Stimulated activated effector memory CD8-positive, alpha-beta T cell treated with anti-CD3 and anti-CD28 coated beads, Interleukin-12 subunit alpha, Interleukin-12 subunit beta, amount 100 ng/mL, for 72 hours (primary cell): ENCODE results near the gene TET2.

Source experiments
- ATAC-seq: fragments of 150-1000 bp; cut with Tn5 transposase; 2 replicates; pipeline ENCODE4 v1.10.0; 2021
- DNase-seq, 2 donors: peaks; one replicate each; pipeline ENCODE4 v3.0.0; 2021 to 2022; ENCODE audit warnings: low spot score in 2 of 2
- H3K27ac Mint-ChIP-seq: one replicate; pipeline ENCODE4 v1.8.0; 2022; ENCODE audit warnings: mild to moderate bottlenecking, mixed read lengths
- H3K36me3 Mint-ChIP-seq: one replicate; pipeline ENCODE4 v1.8.0; 2022; ENCODE audit warnings: mild to moderate bottlenecking, mixed read lengths
- H3K4me1 Mint-ChIP-seq: one replicate; pipeline ENCODE4 v1.8.0; 2022; ENCODE audit warnings: mixed read lengths
- H3K4me3 Mint-ChIP-seq: one replicate; pipeline ENCODE4 v1.8.0; 2022; ENCODE audit warnings: mild to moderate bottlenecking, mixed read lengths
- H3K9me3 Mint-ChIP-seq: one replicate; pipeline ENCODE4 v1.8.0; 2022; ENCODE audit warnings: mixed read lengths

Gene TET2

DNA sequence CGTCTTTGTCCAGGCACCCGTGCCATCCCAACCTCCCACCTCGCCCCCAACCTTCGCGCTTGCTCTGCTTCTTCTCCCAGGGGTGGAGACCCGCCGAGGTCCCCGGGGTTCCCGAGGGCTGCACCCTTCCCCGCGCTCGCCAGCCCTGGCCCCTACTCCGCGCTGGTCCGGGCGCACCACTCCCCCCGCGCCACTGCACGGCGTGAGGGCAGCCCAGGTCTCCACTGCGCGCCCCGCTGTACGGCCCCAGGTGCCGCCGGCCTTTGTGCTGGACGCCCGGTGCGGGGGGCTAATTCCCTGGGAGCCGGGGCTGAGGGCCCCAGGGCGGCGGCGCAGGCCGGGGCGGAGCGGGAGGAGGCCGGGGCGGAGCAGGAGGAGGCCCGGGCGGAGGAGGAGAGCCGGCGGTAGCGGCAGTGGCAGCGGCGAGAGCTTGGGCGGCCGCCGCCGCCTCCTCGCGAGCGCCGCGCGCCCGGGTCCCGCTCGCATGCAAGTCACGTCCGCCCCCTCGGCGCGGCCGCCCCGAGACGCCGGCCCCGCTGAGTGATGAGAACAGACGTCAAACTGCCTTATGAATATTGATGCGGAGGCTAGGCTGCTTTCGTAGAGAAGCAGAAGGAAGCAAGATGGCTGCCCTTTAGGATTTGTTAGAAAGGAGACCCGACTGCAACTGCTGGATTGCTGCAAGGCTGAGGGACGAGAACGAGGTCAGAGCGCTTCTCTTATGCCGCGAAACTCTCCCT, at the start of gene TET2:
Gene TET2, plus strand, starts transcription at position 601 of the 740 bp plus-strand sequence. CDS start 87,067 bp downstream, outside the sequence.
- peak; percentile 97 for ATAC-seq
- H3K9me3 Mint-ChIP-seq = no peaks in the 10 kb centered on the region
- H3K27ac Mint-ChIP-seq = peak within 1 kb of the TSS; percentile 100
- H3K4me1 Mint-ChIP-seq = peaks cover 35% of the 10 kb centered on the region
- DNase-seq = peak; percentile 67 to 81
- peak within 1 kb of the TSS; percentile 100 for H3K4me3 Mint-ChIP-seq
- peaks cover 23% of the 10 kb centered on the region for H3K36me3 Mint-ChIP-seq

DNA sequence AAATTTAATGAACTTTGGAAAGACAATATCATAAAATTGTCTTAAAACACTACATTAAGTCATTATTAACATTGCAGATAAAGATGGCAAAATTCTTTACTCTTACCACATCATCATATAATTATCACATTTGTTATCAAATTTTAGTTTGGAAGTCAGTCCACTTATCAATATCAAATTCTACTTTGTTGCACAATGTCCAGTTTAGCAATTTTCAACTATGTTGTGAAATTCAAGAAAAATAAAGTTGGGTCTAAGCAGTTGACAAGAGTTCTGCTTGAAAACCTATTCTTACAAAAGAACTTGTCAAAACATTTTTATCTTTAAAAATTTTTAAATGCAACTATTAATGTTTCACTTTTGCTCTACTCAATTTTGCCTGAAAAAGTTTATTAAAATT, 44.7 kb upstream of the TET2 start:
- no peak for DNase-seq
- H3K4me3 Mint-ChIP-seq = no peak overlapping the region
- no peak overlapping the region for H3K27ac Mint-ChIP-seq
- no peaks in the 10 kb centered on the region for H3K4me1 Mint-ChIP-seq
- ATAC-seq = no peak
- no peaks in the 10 kb centered on the region for H3K36me3 Mint-ChIP-seq
- H3K9me3 Mint-ChIP-seq = peaks cover 6% of the 10 kb centered on the region

- H3K4me1 Mint-ChIP-seq = no peaks in the 10 kb centered on the region
- no peak for ATAC-seq
- no peaks in the 10 kb centered on the region for H3K36me3 Mint-ChIP-seq
- H3K27ac Mint-ChIP-seq = no peak overlapping the region
- no peak for DNase-seq
- no peaks in the 10 kb centered on the region for H3K9me3 Mint-ChIP-seq
- no peak overlapping the region for H3K4me3 Mint-ChIP-seq
Observed at GRCh38 chr4:105106426-105106825, 40.2 kb upstream of the TET2 start.

DNA sequence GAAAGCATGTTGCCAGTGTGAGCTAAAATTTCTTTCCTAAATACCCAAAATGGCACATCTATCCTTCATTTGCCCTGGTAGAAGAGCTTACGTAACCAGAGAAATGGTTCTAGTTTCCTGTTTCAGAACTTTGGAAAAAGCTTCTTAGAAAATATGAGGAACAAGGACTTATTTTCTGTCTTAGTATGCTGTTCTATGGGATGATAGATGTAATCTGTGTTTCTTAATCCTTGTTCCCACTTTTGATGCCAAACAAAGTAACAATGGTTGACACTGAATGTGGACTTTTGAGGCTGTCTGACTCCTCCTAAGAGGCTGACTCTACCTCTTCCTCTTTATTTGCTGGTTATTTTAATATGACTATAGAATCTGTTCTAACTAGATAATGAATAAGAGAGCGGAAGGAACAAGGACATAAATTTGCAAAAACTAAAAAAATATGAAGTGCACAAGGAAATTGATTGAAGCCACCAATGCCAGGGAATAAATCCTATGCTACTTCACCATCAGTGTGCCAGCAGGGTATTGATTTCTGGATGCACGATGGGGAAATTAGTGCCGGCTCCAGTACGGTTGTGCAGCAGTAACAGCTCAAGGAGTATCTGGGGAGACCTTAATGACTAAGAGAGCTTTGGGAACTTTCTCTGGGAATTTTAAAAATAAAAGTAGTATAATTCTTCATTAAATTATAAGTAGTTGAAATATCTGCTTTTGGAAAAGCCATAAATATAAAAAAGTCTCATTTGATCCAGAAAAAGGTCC, 39.4 kb upstream of the TET2 start:
- Mint-ChIP-seq H3K4me3 (no peak overlapping the region), H3K9me3 (no peaks in the 10 kb centered on the region), H3K36me3 (no peaks in the 10 kb centered on the region), H3K27ac (no peak overlapping the region), H3K4me1 (no peaks in the 10 kb centered on the region)
- DNase-seq (no peak), ATAC-seq (no peak)

- Mint-ChIP-seq H3K27ac (no peak overlapping the region), H3K4me1 (no peaks in the 10 kb centered on the region), H3K9me3 (no peaks in the 10 kb centered on the region), H3K4me3 (no peak overlapping the region), H3K36me3 (no peaks in the 10 kb centered on the region)
- ATAC-seq = no peak
- no peak for DNase-seq
Observed at GRCh38 chr4:105108971-105109370, 37.7 kb upstream of the TET2 start.

DNA sequence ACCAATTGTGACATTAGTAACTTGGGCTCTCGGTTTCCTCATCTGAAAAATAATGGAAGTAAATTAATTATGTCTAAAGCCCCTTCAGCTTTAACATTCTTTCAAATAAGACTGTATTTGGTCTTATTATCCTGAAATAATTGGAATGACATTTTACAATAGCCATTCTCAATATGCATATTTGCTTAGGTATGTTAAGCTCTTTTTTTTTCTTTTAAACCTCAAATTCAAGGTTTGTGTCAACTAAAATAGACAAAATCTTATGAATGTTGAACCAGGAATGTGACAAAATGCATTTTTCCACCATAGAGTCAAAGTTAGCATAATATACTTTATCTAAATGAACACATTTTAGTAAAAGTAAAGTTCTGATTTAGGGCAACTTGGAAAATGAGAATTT, 34.4 kb upstream of the TET2 start:
- H3K27ac Mint-ChIP-seq = no peak overlapping the region
- no peaks in the 10 kb centered on the region for H3K9me3 Mint-ChIP-seq

GRCh38 chr4:105113800-105114199, 32.9 kb upstream of the TET2 start:
- Mint-ChIP-seq H3K36me3 (no peaks in the 10 kb centered on the region), H3K27ac (no peak overlapping the region), H3K4me3 (no peak overlapping the region), H3K4me1 (no peaks in the 10 kb centered on the region), H3K9me3 (no peaks in the 10 kb centered on the region)
- ATAC-seq = no peak
- no peak for DNase-seq

More for the DNA sequence above, 34.4 kb upstream of the TET2 start:
- Mint-ChIP-seq H3K4me3 (no peak overlapping the region), H3K36me3 (no peaks in the 10 kb centered on the region), H3K4me1 (no peaks in the 10 kb centered on the region)
- no peak for DNase-seq
- ATAC-seq = no peak

GRCh38 chr4:105116616-105117319, 29.9 kb upstream of the TET2 start:
- H3K4me1 Mint-ChIP-seq = no peaks in the 10 kb centered on the region
- DNase-seq = no peak

DNA sequence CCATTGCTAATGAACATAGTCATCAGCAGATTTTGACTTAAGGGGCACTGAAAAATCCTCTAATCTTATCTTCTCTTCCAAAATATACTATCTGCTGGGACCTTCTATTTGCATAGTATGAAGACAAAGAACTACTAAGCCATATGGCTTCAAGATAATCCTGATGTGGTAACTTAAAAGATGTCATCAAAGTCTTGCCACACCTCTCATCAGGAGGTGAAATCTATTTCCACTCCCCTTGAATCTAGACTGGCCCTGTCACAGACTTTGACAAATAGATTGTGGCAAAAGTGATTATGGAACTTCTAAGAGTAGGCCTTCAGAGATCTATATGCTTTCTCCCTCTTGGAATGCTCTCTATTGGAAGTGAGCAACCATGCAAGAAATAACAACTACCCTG, 27.3 kb upstream of the TET2 start:
- ATAC-seq (no peak), DNase-seq (no peak)
- no peak overlapping the region for H3K4me3 Mint-ChIP-seq
- H3K27ac Mint-ChIP-seq = no peak overlapping the region
- H3K4me1 Mint-ChIP-seq = no peaks in the 10 kb centered on the region
- H3K36me3 Mint-ChIP-seq = no peaks in the 10 kb centered on the region
- H3K9me3 Mint-ChIP-seq = no peaks in the 10 kb centered on the region

More at GRCh38 chr4:105116616-105117319, 29.9 kb upstream of the TET2 start:
- ATAC-seq = no peak
- H3K27ac Mint-ChIP-seq = no peak overlapping the region
- no peaks in the 10 kb centered on the region for H3K9me3 Mint-ChIP-seq
- no peaks in the 10 kb centered on the region for H3K36me3 Mint-ChIP-seq
- no peak overlapping the region for H3K4me3 Mint-ChIP-seq

- ATAC-seq (no peak), DNase-seq (no peak)
- Mint-ChIP-seq H3K4me1 (no peaks in the 10 kb centered on the region), H3K36me3 (no peaks in the 10 kb centered on the region), H3K9me3 (no peaks in the 10 kb centered on the region), H3K27ac (no peak overlapping the region), H3K4me3 (no peak overlapping the region)
Observed at GRCh38 chr4:105120626-105121025, 26.1 kb upstream of the TET2 start.

DNA sequence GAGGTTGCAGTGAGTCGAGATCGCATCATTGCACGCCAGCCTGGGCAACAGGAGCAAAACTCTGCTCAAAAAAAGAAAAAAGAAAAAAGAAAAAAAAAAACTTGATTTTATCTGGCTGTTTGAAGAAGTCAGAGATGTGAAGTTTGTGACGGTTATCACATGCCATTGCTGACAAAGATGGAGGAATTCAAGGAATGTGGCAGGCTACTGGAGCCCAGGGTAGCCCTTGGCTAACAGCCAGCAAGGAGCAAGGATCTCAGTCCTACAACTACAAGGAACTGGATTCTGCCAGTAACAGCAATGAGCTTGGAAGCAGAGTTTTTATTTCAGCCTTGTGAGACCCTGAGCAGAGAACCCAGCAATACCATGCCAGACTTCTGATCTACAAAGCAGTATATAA, 24.3 kb upstream of the TET2 start:
- H3K36me3 Mint-ChIP-seq = no peaks in the 10 kb centered on the region
- no peak overlapping the region for H3K4me3 Mint-ChIP-seq
- no peaks in the 10 kb centered on the region for H3K4me1 Mint-ChIP-seq
- ATAC-seq = no peak
- DNase-seq = no peak
- H3K9me3 Mint-ChIP-seq = no peaks in the 10 kb centered on the region
- H3K27ac Mint-ChIP-seq = no peak overlapping the region

- Mint-ChIP-seq H3K4me3 (no peak overlapping the region), H3K4me1 (no peaks in the 10 kb centered on the region), H3K27ac (no peak overlapping the region), H3K36me3 (no peaks in the 10 kb centered on the region), H3K9me3 (no peaks in the 10 kb centered on the region)
- DNase-seq = no peak
- no peak for ATAC-seq
Observed at GRCh38 chr4:105126311-105127169, 20.1 kb upstream of the TET2 start.

- ATAC-seq (no peak), DNase-seq (no peak)
- H3K36me3 Mint-ChIP-seq = no peaks in the 10 kb centered on the region
- H3K27ac Mint-ChIP-seq = no peak overlapping the region
- no peak overlapping the region for H3K4me3 Mint-ChIP-seq
- no peaks in the 10 kb centered on the region for H3K9me3 Mint-ChIP-seq
- no peaks in the 10 kb centered on the region for H3K4me1 Mint-ChIP-seq
Observed at GRCh38 chr4:105127170-105127445, 19.6 kb upstream of the TET2 start.

DNA sequence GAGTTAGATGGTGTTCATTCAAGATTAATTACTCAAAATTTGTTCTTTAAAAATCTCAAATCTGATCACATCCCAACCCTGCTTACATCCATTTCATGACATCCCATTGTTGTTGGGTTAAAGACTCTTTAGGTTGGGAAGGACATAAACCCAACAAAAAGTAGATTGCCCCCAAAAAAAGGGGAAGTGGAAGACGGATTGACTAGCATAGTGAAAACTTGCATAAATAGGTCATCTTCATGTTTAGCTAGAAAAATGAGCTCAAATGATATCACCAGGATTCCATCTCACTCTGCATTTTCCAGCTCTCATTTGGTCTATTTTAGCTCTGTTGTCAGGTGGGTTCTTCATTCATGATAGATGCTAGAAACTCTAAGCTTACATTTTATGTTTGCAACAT, 18.5 kb upstream of the TET2 start:
- Mint-ChIP-seq H3K9me3 (no peaks in the 10 kb centered on the region), H3K36me3 (no peaks in the 10 kb centered on the region)

More for the DNA sequence above, 18.5 kb upstream of the TET2 start:
- Mint-ChIP-seq H3K27ac (no peak overlapping the region), H3K4me3 (no peak overlapping the region), H3K4me1 (no peaks in the 10 kb centered on the region)
- no peak for ATAC-seq
- no peak for DNase-seq
